GM18517 (cell line): ENCODE results near the gene ARHGEF28.

Experiments
- ATAC-seq: cut with Tn5 transposase; IDR thresholded peaks from one replicate; pipeline ENCODE4 v1.9.1; 2021; ENCODE audit warnings: mild to moderate bottlenecking, moderate library complexity; ENCODE audit not compliant: unreplicated experiment

ARHGEF28 gene

GRCh38 chr5:73812962-73813588 lies 187.1 kb downstream of the ARHGEF28 start:
- no peak for ATAC-seq

- ATAC-seq, result no peak
Observed at GRCh38 chr5:73814233-73814846, 188.3 kb downstream of the ARHGEF28 start.

GRCh38 chr5:73815631-73816030 lies 189.6 kb downstream of the ARHGEF28 start:
- no peak for ATAC-seq

- ATAC-seq, result no peak
Observed at GRCh38 chr5:73816656-73817420, 190.8 kb downstream of the ARHGEF28 start.

- ATAC-seq, result no peak
Observed at GRCh38 chr5:73818357-73818756, 192.4 kb downstream of the ARHGEF28 start.

- ATAC-seq, result no peak
Observed at GRCh38 chr5:73820326-73820725, 194.3 kb downstream of the ARHGEF28 start.

- ATAC-seq, result no peak
Observed at GRCh38 chr5:73821003-73821402, 195.0 kb downstream of the ARHGEF28 start.

- ATAC-seq, result no peak
Observed at GRCh38 chr5:73822278-73822988, 196.4 kb downstream of the ARHGEF28 start.

GRCh38 chr5:73822989-73823339 lies 197.0 kb downstream of the ARHGEF28 start:
- no peak for ATAC-seq

GRCh38 chr5:73823508-73823925 lies 197.5 kb downstream of the ARHGEF28 start:
- ATAC-seq, result no peak

GRCh38 chr5:73825199-73825598 lies 199.2 kb downstream of the ARHGEF28 start:
- no peak for ATAC-seq

- no peak for ATAC-seq
Observed at GRCh38 chr5:73825736-73826135, 199.7 kb downstream of the ARHGEF28 start.

GRCh38 chr5:73826301-73827105 lies 200.5 kb downstream of the ARHGEF28 start:
- ATAC-seq, result no peak

GRCh38 chr5:73827106-73827450 lies 201.1 kb downstream of the ARHGEF28 start:
- ATAC-seq, result no peak

GRCh38 chr5:73828465-73828864 lies 202.5 kb downstream of the ARHGEF28 start:
- no peak for ATAC-seq

GRCh38 chr5:73830646-73831045 lies 204.7 kb downstream of the ARHGEF28 start:
- ATAC-seq, result no peak

- ATAC-seq, result no peak
Observed at GRCh38 chr5:73831066-73831465, 205.1 kb downstream of the ARHGEF28 start.

GRCh38 chr5:73834693-73835092 lies 208.7 kb downstream of the ARHGEF28 start:
- ATAC-seq, result no peak

GRCh38 chr5:73835726-73836125 lies 209.7 kb downstream of the ARHGEF28 start:
- ATAC-seq, result no peak

- ATAC-seq, result no peak
Observed at GRCh38 chr5:73836607-73837006, 210.6 kb downstream of the ARHGEF28 start.

- ATAC-seq, result no peak
Observed at GRCh38 chr5:73838901-73839300, 212.9 kb downstream of the ARHGEF28 start.
